ENCODE data around the gene MT1F.

The MT1F gene

DNA sequence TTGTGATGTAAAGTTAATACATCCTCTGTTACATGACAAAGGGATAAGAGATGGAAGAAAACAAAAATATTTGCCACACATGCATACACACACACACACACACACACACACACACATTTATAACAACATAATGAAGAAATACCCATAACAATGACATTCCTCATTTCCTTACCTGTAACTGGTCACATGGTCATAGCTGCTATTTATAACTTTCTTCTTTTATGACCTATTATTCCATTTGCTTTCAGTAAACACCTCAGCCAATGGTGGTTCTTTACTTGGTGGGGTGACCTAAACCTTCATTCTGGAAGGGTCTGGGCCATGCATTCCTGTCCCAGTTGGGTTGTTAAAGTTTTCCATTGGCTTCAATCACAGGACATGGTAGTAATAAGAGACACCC, 44.1 kb upstream of the MT1F start:
- 0 out of 2 replicates have a peak, but pooled peaks cover 7% of the 10 kb centered on the region for H3K27me3 ChIP-seq (ENCODE audit: low read depth, low read length)
- H3K4me2 ChIP-seq (ENCODE audit: low read length) = no peak overlapping the region
- H3K36me3 ChIP-seq (replicated peaks; ENCODE audit: low read depth, low read length) = no peaks in the 10 kb centered on the region
- no peak overlapping the region for H2AFZ ChIP-seq (ENCODE audit: low read depth, low read length)
- no peak overlapping the region for H3K4me3 ChIP-seq (ENCODE audit: low read length)
- H3K79me2 ChIP-seq (ENCODE audit: low read length) = no peaks in the 10 kb centered on the region
- no peak for TF ChIP-seq EZH2phosphoT487 (IDR thresholded peaks at IDR 0.05; ENCODE audit: low read depth)
- TF ChIP-seq, protein P1, sequence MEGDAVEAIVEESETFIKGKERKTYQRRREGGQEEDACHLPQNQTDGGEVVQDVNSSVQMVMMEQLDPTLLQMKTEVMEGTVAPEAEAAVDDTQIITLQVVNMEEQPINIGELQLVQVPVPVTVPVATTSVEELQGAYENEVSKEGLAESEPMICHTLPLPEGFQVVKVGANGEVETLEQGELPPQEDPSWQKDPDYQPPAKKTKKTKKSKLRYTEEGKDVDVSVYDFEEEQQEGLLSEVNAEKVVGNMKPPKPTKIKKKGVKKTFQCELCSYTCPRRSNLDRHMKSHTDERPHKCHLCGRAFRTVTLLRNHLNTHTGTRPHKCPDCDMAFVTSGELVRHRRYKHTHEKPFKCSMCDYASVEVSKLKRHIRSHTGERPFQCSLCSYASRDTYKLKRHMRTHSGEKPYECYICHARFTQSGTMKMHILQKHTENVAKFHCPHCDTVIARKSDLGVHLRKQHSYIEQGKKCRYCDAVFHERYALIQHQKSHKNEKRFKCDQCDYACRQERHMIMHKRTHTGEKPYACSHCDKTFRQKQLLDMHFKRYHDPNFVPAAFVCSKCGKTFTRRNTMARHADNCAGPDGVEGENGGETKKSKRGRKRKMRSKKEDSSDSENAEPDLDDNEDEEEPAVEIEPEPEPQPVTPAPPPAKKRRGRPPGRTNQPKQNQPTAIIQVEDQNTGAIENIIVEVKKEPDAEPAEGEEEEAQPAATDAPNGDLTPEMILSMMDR (IDR thresholded peaks at IDR 0.05; ENCODE audit: low read depth, low read length) = no peak
- no peak overlapping the region for H3K9ac ChIP-seq (ENCODE audit: low read length)
- H3K9me3 ChIP-seq (ENCODE audit: insufficient read depth, low read length) = no peaks in the 10 kb centered on the region
- no peaks in the 10 kb centered on the region for H4K20me1 ChIP-seq (ENCODE audit: insufficient read depth, low read length)
- H3K27ac ChIP-seq (ENCODE audit: low read length) = no peak overlapping the region
- peaks cover 29% of the 10 kb centered on the region for H3K4me1 ChIP-seq (ENCODE audit: low read length)

- TF ChIP-seq, protein P1 (IDR thresholded peaks at IDR 0.05; ENCODE audit: low read depth, low read length) = no peak
- no peak for TF ChIP-seq EZH2phosphoT487 (IDR thresholded peaks at IDR 0.05; ENCODE audit: low read depth)
- Histone ChIP-seq H3K4me3 (ENCODE audit: low read length) (no peak overlapping the region), H3K27ac (ENCODE audit: low read length) (no peak overlapping the region), H4K20me1 (ENCODE audit: insufficient read depth, low read length) (no peaks in the 10 kb centered on the region), H2AFZ (ENCODE audit: low read depth, low read length) (no peak overlapping the region), H3K36me3 (replicated peaks; ENCODE audit: low read depth, low read length) (no peaks in the 10 kb centered on the region), H3K4me1 (ENCODE audit: low read length) (peaks cover 27% of the 10 kb centered on the region), H3K4me2 (ENCODE audit: low read length) (no peak overlapping the region), H3K9ac (ENCODE audit: low read length) (no peak overlapping the region), H3K79me2 (ENCODE audit: low read length) (no peaks in the 10 kb centered on the region), H3K27me3 (ENCODE audit: low read depth, low read length) (0 out of 2 replicates have a peak, but pooled peaks cover 9% of the 10 kb centered on the region), H3K9me3 (ENCODE audit: insufficient read depth, low read length) (no peaks in the 10 kb centered on the region)
These were observed 43.2 kb upstream of the MT1F start for GRCh38 chr16:56614549-56614991.

GRCh38 chr16:56615353-56615752, 42.4 kb upstream of the MT1F start:
- H3K79me2 ChIP-seq (ENCODE audit: low read length) = no peaks in the 10 kb centered on the region
- H3K4me2 ChIP-seq (ENCODE audit: low read length) = no peak overlapping the region
- H2AFZ ChIP-seq (ENCODE audit: low read depth, low read length) = no peak overlapping the region
- 0 out of 2 replicates have a peak, but pooled peaks cover 9% of the 10 kb centered on the region for H3K27me3 ChIP-seq (ENCODE audit: low read depth, low read length)
- no peak overlapping the region for H3K9ac ChIP-seq (ENCODE audit: low read length)
- no peak overlapping the region for H3K4me3 ChIP-seq (ENCODE audit: low read length)
- no peaks in the 10 kb centered on the region for H3K9me3 ChIP-seq (ENCODE audit: insufficient read depth, low read length)
- H3K36me3 ChIP-seq (replicated peaks; ENCODE audit: low read depth, low read length) = no peaks in the 10 kb centered on the region
- TF ChIP-seq, protein P1 (IDR thresholded peaks at IDR 0.05; ENCODE audit: low read depth, low read length) = no peak
- TF ChIP-seq EZH2phosphoT487 (IDR thresholded peaks at IDR 0.05; ENCODE audit: low read depth) = no peak
- peaks cover 19% of the 10 kb centered on the region for H3K4me1 ChIP-seq (ENCODE audit: low read length)
- H3K27ac ChIP-seq (ENCODE audit: low read length) = no peak overlapping the region
- no peaks in the 10 kb centered on the region for H4K20me1 ChIP-seq (ENCODE audit: insufficient read depth, low read length)

DNA sequence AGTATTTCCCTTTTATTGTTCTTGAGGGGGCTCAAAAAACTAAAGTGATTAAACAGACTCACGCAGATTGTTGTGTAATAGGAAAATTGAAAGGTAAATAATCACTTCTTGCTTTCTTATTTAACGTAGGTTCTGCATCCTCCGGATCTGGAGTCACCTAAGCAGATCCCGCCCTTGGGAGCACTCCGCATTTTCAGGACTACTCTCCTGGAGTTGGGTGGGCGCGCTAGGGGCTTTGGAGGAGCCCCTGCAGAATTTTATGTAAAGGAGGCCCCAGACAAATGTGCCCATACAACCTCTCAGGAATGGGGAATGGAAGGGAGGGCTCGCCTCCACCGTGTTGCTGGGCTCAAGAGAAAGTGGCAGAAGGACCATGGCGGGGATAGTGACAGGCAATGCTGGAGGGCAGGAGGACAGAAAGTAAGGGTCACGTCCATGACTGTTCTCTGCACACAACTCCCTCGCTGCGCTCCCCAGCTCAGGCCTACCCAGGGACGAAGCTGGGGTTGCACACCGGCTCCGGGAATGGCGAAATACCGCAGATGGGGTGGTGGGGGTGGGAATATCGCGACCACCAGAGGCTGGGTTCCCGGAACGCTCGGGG, 41.0 kb upstream of the MT1F start:
- no peaks in the 10 kb centered on the region for H4K20me1 ChIP-seq (ENCODE audit: insufficient read depth, low read length)
- no peak overlapping the region for H3K4me2 ChIP-seq (ENCODE audit: low read length)

More for the DNA sequence above, 41.0 kb upstream of the MT1F start:
- Histone ChIP-seq H3K9ac (ENCODE audit: low read length) (no peak overlapping the region), H3K36me3 (replicated peaks; ENCODE audit: low read depth, low read length) (no peaks in the 10 kb centered on the region), H3K9me3 (ENCODE audit: insufficient read depth, low read length) (no peaks in the 10 kb centered on the region), H2AFZ (ENCODE audit: low read depth, low read length) (no peak overlapping the region), H3K27me3 (ENCODE audit: low read depth, low read length) (0 out of 2 replicates have a peak, but pooled peaks cover 9% of the 10 kb centered on the region), H3K79me2 (ENCODE audit: low read length) (no peaks in the 10 kb centered on the region), H3K4me1 (ENCODE audit: low read length) (peaks cover 8% of the 10 kb centered on the region), H3K27ac (ENCODE audit: low read length) (no peak overlapping the region), H3K4me3 (ENCODE audit: low read length) (no peak overlapping the region)
- TF ChIP-seq EZH2phosphoT487 (IDR thresholded peaks at IDR 0.05; ENCODE audit: low read depth) = no peak
- TF ChIP-seq, protein P1 (IDR thresholded peaks at IDR 0.05; ENCODE audit: low read depth, low read length) = no peak
